Activated CD8-positive, alpha-beta memory T cell treated with anti-CD3 and anti-CD28 coated beads, Interleukin-2, amount 50 U/mL, for 24 hours (primary cell): ENCODE data around the gene DHX34.
"Not testable (repeated sequence)": the region's sequence is repeated elsewhere in the genome, so short reads cannot be mapped to it uniquely, and the experiment has no call there.

Experiments used
- DNase-seq: peaks from one replicate; pipeline ENCODE4 v3.0.0-alpha.2; 2020; ENCODE audit errors: extremely low read depth

Gene DHX34

GRCh38 chr19:47363758-47364531, 14.8 kb downstream of the DHX34 start:
- DNase-seq = no peak

GRCh38 chr19:47365455-47365854, 16.3 kb downstream of the DHX34 start:
- DNase-seq = not testable (repeated sequence)

GRCh38 chr19:47370045-47370611, 21.0 kb downstream of the DHX34 start:
- DNase-seq = no peak

DNA sequence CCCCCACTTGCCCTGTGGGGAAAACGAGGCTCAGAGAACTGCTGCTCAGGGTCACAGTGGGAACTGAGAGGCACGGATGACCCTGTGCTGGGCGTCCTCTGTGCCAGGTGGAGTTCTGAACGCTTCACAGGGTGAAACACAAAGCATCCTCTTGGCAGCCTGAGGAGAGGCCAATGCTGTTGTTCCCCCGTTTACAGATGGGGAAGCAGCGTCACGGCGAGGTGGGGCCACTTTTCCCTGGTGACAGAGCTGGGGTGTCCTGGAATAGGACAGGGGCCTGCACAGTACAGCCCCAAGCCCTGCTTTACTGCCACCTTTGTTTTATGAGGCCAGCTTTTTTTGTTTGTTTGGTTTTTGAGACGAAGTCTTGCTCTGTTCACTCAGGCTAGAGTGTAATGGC, 22.1 kb downstream of the DHX34 start:
- no peak for DNase-seq

GRCh38 chr19:47372603-47373002, 23.5 kb downstream of the DHX34 start:
- no peak for DNase-seq

DNA sequence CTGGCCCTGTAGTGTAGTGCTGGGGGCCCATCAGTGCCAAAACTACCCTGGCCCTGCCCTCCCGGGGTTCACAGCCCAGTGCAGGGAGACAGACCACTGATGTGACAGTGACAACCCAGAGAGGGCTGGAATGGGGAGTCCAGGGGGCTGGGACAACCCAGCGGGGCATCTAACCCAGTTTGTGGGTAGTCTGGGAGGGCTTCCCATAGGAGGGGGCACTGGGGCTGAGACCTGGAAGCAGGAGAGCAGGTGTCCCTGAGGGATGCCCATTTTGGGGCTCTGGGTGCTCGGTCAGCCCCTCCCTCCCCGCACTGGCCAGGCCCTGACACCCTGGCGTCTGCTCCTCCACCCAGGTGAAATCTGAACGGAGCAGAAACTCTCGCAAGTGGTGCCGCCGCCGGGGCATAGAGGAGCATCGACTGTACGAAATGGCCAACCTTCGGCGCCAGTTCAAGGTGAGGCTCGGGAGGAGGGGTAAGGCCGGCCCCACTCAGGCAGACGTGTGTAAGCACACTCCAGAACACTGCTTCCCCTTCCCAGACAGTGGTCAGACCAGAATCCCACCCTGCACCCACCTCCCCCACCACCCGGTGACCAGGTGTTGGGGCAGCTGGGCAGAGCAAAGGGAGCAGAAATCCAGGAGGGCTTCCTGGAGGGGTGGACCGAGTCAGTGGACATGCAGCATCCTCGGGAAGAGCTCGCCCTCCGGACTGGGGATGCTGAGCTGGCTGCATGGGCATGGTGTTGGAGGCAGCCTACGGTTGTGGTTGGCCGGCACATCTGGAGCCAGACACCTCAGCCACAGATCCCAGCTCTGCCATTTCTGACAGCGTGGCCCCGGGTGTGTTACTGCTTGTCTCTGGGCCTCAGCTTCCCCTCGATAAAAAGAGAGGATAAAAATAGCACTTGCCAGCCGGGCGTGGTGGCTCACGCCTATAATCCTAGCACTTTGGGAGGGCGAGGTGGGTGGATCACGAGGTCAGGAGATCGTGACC, 24.4 kb downstream of the DHX34 start:
- DNase-seq = no peak

GRCh38 chr19:47374876-47375693, 26.0 kb downstream of the DHX34 start:
- DNase-seq = no peak

- no peak for DNase-seq
Measured at GRCh38 chr19:47375694-47376588, 26.8 kb downstream of the DHX34 start.

DNA sequence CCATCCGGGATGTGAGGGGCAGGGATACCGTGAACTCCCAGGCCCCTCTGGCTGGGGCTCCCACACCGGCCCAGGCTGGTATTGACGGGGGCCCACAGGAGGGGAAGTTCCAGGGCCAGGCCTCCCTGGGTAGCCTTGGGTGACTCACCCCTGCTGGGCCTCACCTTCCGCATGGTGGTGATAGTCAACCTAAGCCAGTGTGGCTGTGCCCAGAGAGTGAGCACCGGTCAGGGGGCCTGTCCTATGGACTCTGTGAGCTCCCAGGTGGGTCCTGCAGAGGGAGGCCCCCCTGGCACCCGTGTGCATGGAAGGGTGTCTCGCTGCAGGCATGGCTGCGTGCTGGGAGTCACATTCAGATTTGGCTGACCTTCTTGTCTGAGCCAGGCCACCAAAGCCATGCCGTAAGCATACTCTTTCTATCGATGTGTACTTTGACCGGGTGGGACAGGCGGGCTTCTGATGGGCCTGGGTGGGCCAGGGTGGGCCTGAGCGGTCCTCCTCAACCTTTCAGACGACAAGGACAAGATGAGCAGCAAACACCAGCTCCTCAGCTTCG, 27.6 kb downstream of the DHX34 start:
- no peak for DNase-seq

GRCh38 chr19:47377208-47377701, 28.1 kb downstream of the DHX34 start:
- no peak for DNase-seq

GRCh38 chr19:47377801-47378200, 28.7 kb downstream of the DHX34 start:
- no peak for DNase-seq

DNA sequence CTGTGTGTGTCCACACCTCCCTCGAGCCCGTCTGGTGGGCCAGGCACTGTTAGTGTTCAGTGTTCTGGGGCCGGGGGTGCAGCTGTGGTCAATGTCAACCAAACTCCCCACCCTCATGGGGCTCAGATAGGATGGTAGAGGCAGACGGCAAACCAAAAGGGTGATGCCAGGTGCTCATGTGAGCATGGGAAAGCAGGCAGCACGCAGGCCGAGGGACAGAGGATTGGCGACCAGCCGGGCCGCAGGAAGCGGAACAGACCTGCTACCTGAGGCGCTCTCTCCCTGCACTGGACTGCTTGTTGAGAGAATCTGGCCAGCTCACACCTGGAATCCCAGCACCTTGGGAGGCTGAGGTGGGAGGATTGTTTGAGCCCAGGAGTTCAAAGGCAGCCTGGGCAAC, 29.1 kb downstream of the DHX34 start:
- DNase-seq = no peak

- DNase-seq = no peak
Measured at GRCh38 chr19:47379381-47379938, 30.3 kb downstream of the DHX34 start.

DNA sequence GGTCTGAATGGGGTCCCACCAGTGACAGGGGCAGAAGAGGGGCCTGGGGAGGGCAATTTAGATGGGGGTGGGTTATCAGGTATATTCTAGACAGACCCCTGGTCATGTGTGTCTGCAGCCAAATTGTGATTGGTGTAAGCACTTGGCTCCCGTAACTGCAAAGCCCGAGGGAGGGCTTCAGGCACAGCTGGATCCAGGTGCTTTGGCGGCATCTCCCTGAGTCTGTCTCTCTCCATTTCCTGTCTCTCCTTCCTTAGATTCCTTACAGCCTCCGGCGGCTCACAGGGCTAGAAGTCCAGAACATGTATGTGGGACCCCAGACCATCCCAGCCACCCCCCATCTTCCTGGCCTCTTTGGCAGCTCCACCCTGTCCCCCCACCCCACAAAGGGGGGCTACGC, 31.4 kb downstream of the DHX34 start:
- no peak for DNase-seq

DNA sequence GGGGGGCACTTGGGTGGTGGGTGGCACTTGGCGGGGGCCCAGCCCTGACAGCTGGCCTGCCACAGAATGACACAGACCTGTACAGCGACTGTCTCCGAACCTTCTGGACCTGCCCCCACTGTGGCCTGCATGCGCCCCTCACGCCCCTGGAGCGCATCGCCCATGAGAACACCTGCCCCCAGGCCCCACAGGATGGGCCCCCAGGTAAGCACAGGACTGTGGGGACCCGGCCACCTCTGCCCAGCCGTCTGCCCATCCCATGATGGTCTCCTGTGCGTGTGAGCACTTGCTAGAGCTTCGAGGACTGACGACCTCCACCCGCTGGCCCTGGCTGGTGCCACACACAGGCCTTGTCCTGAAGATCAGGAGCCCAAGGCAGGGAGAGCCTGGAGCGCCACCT, 32.0 kb downstream of the DHX34 start:
- no peak for DNase-seq

GRCh38 chr19:47381653-47382279, 32.7 kb downstream of the DHX34 start:
- DNase-seq = no peak

DNA sequence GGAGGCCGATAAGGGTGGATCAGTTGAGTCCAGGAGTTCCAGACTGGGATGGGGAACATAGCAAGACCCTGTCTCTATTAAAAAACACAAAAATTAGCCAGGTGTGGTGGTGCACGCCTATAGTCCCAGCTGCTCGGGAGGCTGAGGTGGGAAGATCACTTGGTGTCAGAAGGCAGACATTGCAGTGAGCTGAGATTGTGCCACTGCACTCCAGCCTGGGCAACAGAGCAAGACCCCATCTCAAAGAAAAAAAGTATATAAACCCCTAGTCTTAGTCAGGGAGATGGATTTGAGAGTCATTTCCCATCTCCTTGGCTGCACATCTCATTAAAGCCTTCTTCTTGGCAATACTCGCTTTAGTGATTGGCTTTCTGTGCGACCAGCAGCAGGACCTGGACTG, 34.8 kb downstream of the DHX34 start:
- not testable (repeated sequence) for DNase-seq

DNA sequence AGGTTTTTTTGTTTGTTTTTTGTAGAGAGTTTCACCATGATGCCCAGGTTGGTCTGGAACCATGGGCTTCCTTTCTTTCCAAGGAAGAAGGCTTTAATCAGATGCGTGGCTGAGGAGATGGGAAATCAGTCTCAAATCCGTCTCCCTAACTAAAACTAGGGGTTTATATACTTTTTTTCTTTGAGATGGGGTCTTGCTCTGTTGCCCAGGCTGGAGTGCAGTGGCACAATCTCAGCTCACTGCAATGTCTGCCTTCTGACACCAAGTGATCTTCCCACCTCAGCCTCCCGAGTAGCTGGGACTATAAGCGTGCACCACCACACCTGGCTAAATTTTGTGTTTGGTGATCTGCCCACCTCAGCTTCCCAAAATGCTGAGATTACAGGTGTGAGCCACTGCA, 35.4 kb downstream of the DHX34 start:
- DNase-seq = not testable (repeated sequence)

- DNase-seq = not testable (repeated sequence)
Measured at GRCh38 chr19:47386582-47386981, 37.5 kb downstream of the DHX34 start.
